Activated CD4-positive, alpha-beta T cell treated with anti-CD3 and anti-CD28 coated beads for 1 hour (primary cell): ENCODE measurements around the gene ZNF273.
"Not testable (repeated sequence)": the region's sequence is repeated elsewhere in the genome, so short reads cannot be mapped to it uniquely, and the experiment has no call there.

Source experiments
- DNase-seq: peaks from one replicate; pipeline ENCODE4 v3.0.0-alpha.2; 2020

ZNF273 gene

GRCh38 chr7:64947252-64948000, 44.4 kb downstream of the ZNF273 start:
- DNase-seq: no peak

- not testable (repeated sequence) for DNase-seq
These were observed 45.7 kb downstream of the ZNF273 start for GRCh38 chr7:64948774-64949173.

- not testable (repeated sequence) for DNase-seq
These were observed 47.6 kb downstream of the ZNF273 start for GRCh38 chr7:64950673-64951072.

GRCh38 chr7:64951250-64951848, 48.3 kb downstream of the ZNF273 start:
- no peak for DNase-seq

- DNase-seq: no peak
These were observed 56.1 kb downstream of the ZNF273 start for GRCh38 chr7:64959072-64959747.

- DNase-seq: no peak
These were observed 62.5 kb downstream of the ZNF273 start for GRCh38 chr7:64965594-64965993.

GRCh38 chr7:64978497-64979203, 75.6 kb downstream of the ZNF273 start:
- no peak for DNase-seq
